ENCODE results near the gene ACO1.
"Not testable (repeated sequence)": the region's sequence is repeated elsewhere in the genome, so short reads cannot be mapped to it uniquely, and the experiment has no call there.

Gene ACO1
- total RNA-seq = 7.1 reads per million, percentile 26 among the genes with 10 or more reads in this experiment

GRCh38 chr9:32384364-32385151 is at the start of gene ACO1:
Gene ACO1, plus strand, starts transcription at chr9:32384643. Its CDS starts 20,864 bp downstream, at chr9:32405507.
- DNase-seq = peak; percentile 82

GRCh38 chr9:32334916-32335895 is 49.2 kb upstream of the ACO1 start:
- no peak for DNase-seq

GRCh38 chr9:32339424-32339823 is 45.0 kb upstream of the ACO1 start:
- no peak for DNase-seq

GRCh38 chr9:32340361-32340760 is 44.1 kb upstream of the ACO1 start:
- DNase-seq = no peak

GRCh38 chr9:32344551-32345182 is 39.8 kb upstream of the ACO1 start:
- no peak for DNase-seq

- no peak for DNase-seq
Observed at GRCh38 chr9:32345243-32345642, 39.2 kb upstream of the ACO1 start.

- no peak for DNase-seq
Observed at GRCh38 chr9:32347571-32347970, 36.9 kb upstream of the ACO1 start.

GRCh38 chr9:32348106-32348695 is 36.2 kb upstream of the ACO1 start:
- DNase-seq = no peak

- no peak for DNase-seq
Observed at GRCh38 chr9:32349013-32349412, 35.4 kb upstream of the ACO1 start.

- no peak for DNase-seq
Observed at GRCh38 chr9:32350682-32351081, 33.8 kb upstream of the ACO1 start.

- DNase-seq = no peak
Observed at GRCh38 chr9:32351845-32352244, 32.6 kb upstream of the ACO1 start.

GRCh38 chr9:32353476-32353875 is 31.0 kb upstream of the ACO1 start:
- not testable (repeated sequence) for DNase-seq

GRCh38 chr9:32359452-32359851 is 25.0 kb upstream of the ACO1 start:
- no peak for DNase-seq

GRCh38 chr9:32360983-32361673 is 23.3 kb upstream of the ACO1 start:
- no peak for DNase-seq

- no peak for DNase-seq
Observed at GRCh38 chr9:32371279-32371678, 13.2 kb upstream of the ACO1 start.

- DNase-seq = no peak
Observed at GRCh38 chr9:32371679-32372078, 12.8 kb upstream of the ACO1 start.

- DNase-seq = no peak
Observed at GRCh38 chr9:32376285-32376684, 8.2 kb upstream of the ACO1 start.

GRCh38 chr9:32378496-32378895 is 5.9 kb upstream of the ACO1 start:
- DNase-seq = peak; percentile 42

- DNase-seq = peak; percentile 53
Observed at GRCh38 chr9:32378993-32379729, 5.3 kb upstream of the ACO1 start.

- no peak for DNase-seq
Observed at GRCh38 chr9:32380944-32381343, 3.5 kb upstream of the ACO1 start.
